ENCODE measurements around the gene PLA2G4C.

The PLA2G4C gene

GRCh38 chr19:48121909-48122371 is 11.3 kb upstream of the PLA2G4C start:
- TF ChIP-seq, protein P1, sequence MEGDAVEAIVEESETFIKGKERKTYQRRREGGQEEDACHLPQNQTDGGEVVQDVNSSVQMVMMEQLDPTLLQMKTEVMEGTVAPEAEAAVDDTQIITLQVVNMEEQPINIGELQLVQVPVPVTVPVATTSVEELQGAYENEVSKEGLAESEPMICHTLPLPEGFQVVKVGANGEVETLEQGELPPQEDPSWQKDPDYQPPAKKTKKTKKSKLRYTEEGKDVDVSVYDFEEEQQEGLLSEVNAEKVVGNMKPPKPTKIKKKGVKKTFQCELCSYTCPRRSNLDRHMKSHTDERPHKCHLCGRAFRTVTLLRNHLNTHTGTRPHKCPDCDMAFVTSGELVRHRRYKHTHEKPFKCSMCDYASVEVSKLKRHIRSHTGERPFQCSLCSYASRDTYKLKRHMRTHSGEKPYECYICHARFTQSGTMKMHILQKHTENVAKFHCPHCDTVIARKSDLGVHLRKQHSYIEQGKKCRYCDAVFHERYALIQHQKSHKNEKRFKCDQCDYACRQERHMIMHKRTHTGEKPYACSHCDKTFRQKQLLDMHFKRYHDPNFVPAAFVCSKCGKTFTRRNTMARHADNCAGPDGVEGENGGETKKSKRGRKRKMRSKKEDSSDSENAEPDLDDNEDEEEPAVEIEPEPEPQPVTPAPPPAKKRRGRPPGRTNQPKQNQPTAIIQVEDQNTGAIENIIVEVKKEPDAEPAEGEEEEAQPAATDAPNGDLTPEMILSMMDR (IDR thresholded peaks at IDR 0.05): no peak

GRCh38 chr19:48121066-48121465 is 10.4 kb upstream of the PLA2G4C start:
- TF ChIP-seq, protein P1 (IDR thresholded peaks at IDR 0.05): no peak

GRCh38 chr19:48120505-48120904 is 9.9 kb upstream of the PLA2G4C start:
- TF ChIP-seq, protein P1 (IDR thresholded peaks at IDR 0.05): no peak

DNA sequence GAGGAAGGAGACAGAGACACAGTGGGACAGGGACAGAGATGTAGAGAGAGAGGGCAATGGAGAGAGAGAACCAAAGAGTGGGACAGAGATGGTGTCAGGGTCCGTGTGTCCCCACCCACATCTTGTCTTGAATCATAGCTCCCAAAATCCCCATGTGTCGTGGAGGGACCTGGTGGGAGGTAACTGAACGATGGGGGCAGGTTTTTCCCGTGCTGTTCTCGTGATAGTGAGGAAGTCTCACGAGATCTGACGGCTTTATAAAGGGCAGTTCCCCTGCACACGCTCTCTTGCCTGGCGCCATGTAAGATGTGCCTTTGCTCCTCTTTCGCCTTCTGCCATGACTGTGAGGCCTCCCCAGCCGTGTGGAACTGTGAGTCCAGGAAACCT is 7.5 kb upstream of the PLA2G4C start:
- TF ChIP-seq, protein P1 (IDR thresholded peaks at IDR 0.05): no peak

DNA sequence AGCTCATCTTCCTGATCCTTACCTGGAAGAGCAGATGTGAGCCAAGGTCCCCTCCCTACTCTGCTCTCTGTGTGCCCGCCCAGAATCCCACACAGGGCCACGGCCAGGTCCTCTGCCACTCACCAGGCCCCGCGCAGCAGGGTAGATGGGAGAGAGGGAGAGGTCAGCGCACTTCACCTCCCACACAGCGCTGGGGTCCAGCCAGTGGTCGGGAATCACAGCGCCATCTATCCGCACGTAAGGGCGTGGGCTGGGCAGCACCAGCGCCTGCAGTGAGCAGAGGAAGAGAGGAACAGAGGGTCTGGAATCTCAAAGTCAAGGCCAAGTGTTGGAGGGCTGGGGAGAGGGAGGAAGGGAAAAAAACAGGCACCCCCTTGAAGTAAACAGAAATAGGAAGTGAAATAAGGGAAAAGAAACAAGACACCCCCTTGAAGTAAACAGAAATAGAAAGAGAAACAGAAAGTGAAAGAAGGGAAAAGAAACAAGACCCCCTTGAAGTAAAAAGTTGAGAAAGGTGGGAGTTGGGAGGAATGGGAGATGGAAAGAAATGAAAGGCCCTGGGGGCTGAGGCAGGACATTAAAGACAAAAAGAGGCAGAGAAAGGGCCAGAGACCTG is 7.0 kb upstream of the PLA2G4C start:
- TF ChIP-seq, protein P1 (IDR thresholded peaks at IDR 0.05): no peak

- TF ChIP-seq, protein P1 (IDR thresholded peaks at IDR 0.05): no peak
These were observed 2.7 kb upstream of the PLA2G4C start for GRCh38 chr19:48113190-48113917.

DNA sequence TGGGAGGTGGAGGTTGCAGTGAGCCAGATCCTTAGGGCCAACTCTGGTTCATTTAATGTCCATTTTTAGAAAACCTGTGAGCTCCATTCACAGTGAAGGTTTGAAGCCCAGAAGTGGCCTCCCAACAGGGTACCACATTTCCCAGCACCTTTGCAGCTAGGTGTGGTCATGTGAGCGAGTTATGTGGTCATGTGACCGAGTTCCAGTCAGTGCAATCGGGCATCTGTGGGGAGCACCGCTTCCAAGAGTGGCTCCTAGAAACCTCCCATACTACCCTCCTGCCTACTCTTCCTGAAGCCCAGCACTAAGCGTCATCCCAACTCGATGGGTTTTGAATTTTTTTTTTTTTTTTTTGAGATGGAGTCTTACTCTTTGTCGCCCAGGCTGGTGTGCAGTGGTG is 663 bp upstream of the PLA2G4C start:
- TF ChIP-seq, protein P1 (IDR thresholded peaks at IDR 0.05): no peak

Measured in LNCAP (cell line).